ENCODE results near the gene ARL13B.
"Not testable (repeated sequence)": the region's sequence is repeated elsewhere in the genome, so short reads cannot be mapped to it uniquely, and the experiment has no call there.

ARL13B gene

GRCh38 chr3:94044100-94044936 lies 64.4 kb downstream of the ARL13B start:
- ATAC-seq (replicated peaks; ENCODE audit: extremely low read depth, poor library complexity, severe bottlenecking); H3K4me3 Mint-ChIP-seq; H3K36me3 Mint-ChIP-seq (ENCODE audit: insufficient read depth); DNase-seq (ENCODE audit: low spot score in 2 of 2); H3K9me3 Mint-ChIP-seq; H3K4me1 Mint-ChIP-seq; H3K27me3 Mint-ChIP-seq: not testable (repeated sequence)
- H3K27ac Mint-ChIP-seq (ENCODE audit: low read depth) = peak overlapping the region; percentile 83

DNA sequence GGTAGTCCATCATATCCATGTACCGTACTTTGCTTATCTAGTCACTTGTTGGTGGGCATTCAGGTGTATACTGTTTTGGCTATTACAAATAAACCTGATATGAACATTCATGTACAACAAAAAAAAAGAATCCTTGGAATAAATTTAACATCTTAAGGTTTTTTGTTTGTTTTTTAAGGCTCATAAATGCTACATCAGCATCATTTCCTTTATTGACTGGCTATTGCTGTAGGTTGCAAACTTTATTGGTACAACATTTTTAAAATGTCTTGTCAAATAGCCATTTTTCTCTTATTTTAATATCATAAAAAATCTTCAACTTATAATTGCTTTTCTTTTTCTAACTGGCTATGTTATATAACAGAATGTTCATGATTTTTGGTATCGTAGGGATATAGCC lies 66.6 kb downstream of the ARL13B start:
- ATAC-seq (replicated peaks; ENCODE audit: extremely low read depth, poor library complexity, severe bottlenecking) (no peak), DNase-seq (ENCODE audit: low spot score in 2 of 2) (no peak)
- no peaks in the 10 kb centered on the region for H3K27me3 Mint-ChIP-seq
- peaks cover 8% of the 10 kb centered on the region for H3K36me3 Mint-ChIP-seq (ENCODE audit: insufficient read depth)
- H3K27ac Mint-ChIP-seq (ENCODE audit: low read depth) = no peak overlapping the region
- H3K9me3 Mint-ChIP-seq = no peaks in the 10 kb centered on the region
- no peaks in the 10 kb centered on the region for H3K4me1 Mint-ChIP-seq
- H3K4me3 Mint-ChIP-seq = no peak overlapping the region

GRCh38 chr3:94049267-94049666 lies 69.3 kb downstream of the ARL13B start:
- Mint-ChIP-seq H3K27me3 (no peaks in the 10 kb centered on the region), H3K36me3 (ENCODE audit: insufficient read depth) (no peaks in the 10 kb centered on the region), H3K9me3 (no peaks in the 10 kb centered on the region), H3K4me3 (no peak overlapping the region), H3K27ac (ENCODE audit: low read depth) (no peak overlapping the region), H3K4me1 (no peaks in the 10 kb centered on the region)
- DNase-seq (ENCODE audit: low spot score in 2 of 2) (no peak), ATAC-seq (replicated peaks; ENCODE audit: extremely low read depth, poor library complexity, severe bottlenecking) (no peak)

- DNase-seq (ENCODE audit: low spot score in 2 of 2) (no peak), ATAC-seq (replicated peaks; ENCODE audit: extremely low read depth, poor library complexity, severe bottlenecking) (no peak)
- Mint-ChIP-seq H3K9me3 (no peaks in the 10 kb centered on the region), H3K4me3 (no peak overlapping the region), H3K4me1 (no peaks in the 10 kb centered on the region), H3K36me3 (ENCODE audit: insufficient read depth) (no peaks in the 10 kb centered on the region), H3K27ac (ENCODE audit: low read depth) (no peak overlapping the region), H3K27me3 (no peaks in the 10 kb centered on the region)
Observed at GRCh38 chr3:94050546-94050945, 70.6 kb downstream of the ARL13B start.

GRCh38 chr3:94061297-94061696 lies 81.3 kb downstream of the ARL13B start:
- Mint-ChIP-seq H3K27me3 (no peaks in the 10 kb centered on the region), H3K9me3 (no peaks in the 10 kb centered on the region), H3K27ac (ENCODE audit: low read depth) (no peak overlapping the region), H3K4me3 (no peak overlapping the region), H3K4me1 (peaks cover 33% of the 10 kb centered on the region), H3K36me3 (ENCODE audit: insufficient read depth) (peaks cover 18% of the 10 kb centered on the region)
- DNase-seq (ENCODE audit: low spot score in 2 of 2) = no peak
- ATAC-seq (replicated peaks; ENCODE audit: extremely low read depth, poor library complexity, severe bottlenecking) = no peak

DNA sequence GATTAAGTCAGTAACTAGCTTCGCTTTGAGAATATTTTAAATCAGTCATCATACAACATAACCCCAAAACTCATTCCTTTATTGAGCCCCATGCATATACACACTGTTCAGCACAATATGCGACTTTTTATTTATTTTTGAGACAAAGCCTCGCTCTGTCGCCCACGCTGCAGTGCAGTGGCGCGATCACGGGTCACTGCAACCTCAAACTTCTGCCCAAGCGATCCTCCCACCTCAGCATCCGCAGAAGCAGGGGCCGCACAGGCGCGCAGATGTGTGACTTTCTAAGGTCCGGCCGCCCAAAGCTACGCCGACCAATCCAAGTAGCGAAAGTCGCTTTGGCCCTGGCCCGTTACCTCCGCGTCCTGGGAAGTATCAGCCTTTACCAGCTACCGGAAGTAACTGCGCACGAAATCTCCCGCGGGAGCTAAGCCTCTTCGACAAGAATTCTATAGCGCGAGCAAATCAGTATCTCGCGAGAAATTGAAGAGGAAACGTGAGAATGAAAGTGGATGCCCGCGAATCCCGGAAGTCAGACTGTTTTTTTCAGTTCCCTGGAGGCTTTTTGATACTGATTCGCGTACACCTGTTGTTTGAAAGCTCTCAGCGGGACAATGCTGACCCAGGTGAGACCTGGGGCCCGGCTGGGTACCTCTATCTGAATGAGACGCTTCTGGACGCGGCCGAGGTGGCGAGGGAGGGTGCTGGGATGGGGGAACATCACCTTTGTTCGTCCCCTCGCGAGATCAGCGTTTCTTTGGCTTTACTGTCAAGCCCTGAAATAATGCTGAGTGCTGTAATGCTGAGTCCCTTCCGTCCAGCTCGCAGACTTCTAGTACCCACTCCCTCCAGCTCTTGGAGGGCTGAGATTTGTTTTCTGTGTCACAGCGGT lies 82.8 kb downstream of the ARL13B start, which contains the start of the genes DHFR2 and NSUN3:
Gene DHFR2 (minus strand): TSS at position 404 of the 892 bp plus-strand sequence. CDS start 1,405 bp downstream, outside the sequence.
Gene NSUN3 (plus strand): TSS at position 549 of the 892 bp plus-strand sequence. CDS start 66 bp downstream, at position 615.
- DNase-seq (ENCODE audit: low spot score in 2 of 2) = peak; percentile 78 to 79
- Mint-ChIP-seq H3K27ac (ENCODE audit: low read depth) (peak within 1 kb of the TSS; percentile 99), H3K4me1 (peaks cover 44% of the 10 kb centered on the region), H3K27me3 (no peaks in the 10 kb centered on the region), H3K36me3 (ENCODE audit: insufficient read depth) (peaks cover 21% of the 10 kb centered on the region), H3K4me3 (peak within 1 kb of the TSS; percentile 96), H3K9me3 (no peaks in the 10 kb centered on the region)
- ATAC-seq (replicated peaks; ENCODE audit: extremely low read depth, poor library complexity, severe bottlenecking) = peak; percentile 86

DNA sequence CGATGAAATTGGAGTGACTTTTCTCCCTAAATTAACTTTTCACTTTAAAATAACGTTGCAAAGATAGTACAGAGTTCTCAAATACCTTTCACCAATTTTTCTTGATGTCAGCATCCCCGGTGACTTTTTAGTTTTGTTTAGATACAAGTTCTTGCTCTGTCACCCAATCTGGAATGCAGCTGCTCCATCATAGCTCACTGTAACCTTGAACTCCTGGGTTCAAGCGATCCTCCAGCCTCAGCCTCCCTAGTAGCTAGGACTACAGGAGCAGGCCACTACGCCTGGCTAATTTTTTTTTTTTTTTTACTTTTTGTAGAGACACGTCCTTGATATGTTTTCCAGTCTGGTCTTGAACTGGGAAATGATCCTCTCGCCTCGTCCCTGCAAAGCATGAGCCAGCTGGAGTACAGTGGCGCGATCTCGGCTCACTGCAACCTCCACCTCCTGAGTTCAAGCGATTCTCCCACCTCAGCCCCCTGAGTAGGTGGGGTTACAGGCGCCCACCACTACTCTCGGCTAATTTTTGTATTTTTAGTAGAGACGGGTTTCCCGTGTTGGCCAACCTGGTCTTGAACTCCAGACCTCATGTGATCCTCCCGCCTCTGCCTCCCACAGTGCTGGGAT lies 83.7 kb downstream of the ARL13B start:
- no peaks in the 10 kb centered on the region for H3K9me3 Mint-ChIP-seq
- peaks cover 48% of the 10 kb centered on the region for H3K4me1 Mint-ChIP-seq
- no peak for DNase-seq (ENCODE audit: low spot score in 2 of 2)
- no peaks in the 10 kb centered on the region for H3K27me3 Mint-ChIP-seq
- H3K36me3 Mint-ChIP-seq (ENCODE audit: insufficient read depth) = peaks cover 23% of the 10 kb centered on the region
- H3K27ac Mint-ChIP-seq (ENCODE audit: low read depth) = peak overlapping the region; percentile 99
- peak overlapping the region; percentile 96 for H3K4me3 Mint-ChIP-seq
- ATAC-seq (replicated peaks; ENCODE audit: extremely low read depth, poor library complexity, severe bottlenecking) = no peak

DNA sequence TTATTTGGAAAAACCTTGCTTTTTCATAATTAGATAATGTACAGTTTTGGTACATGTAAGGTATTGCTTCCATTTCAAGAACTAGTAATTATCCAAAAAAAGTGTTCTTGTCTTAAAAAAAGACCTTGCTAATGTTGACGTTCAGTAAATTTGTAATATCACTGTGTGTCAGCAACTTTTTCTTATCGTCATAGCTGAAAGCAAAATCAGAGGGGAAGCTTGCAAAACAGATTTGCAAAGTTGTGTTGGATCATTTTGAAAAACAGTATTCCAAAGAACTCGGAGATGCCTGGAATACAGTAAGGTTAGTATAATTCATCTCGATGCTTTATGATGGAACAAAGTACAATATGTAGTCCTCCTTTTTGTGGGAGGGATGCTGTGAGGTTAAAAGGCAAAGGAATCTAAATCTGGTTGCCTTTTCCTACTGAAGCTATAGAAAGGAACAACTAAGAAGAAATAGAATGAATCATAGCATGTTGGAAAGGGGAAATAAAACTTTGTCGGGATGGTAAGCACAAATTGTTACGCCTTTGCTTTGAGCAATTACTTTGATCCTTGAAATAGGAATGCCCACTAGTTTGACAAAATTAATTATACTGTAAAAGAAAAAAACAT lies 84.4 kb downstream of the ARL13B start:
- Mint-ChIP-seq H3K4me1 (peaks cover 54% of the 10 kb centered on the region), H3K27ac (ENCODE audit: low read depth) (peak overlapping the region; percentile 99), H3K9me3 (no peaks in the 10 kb centered on the region), H3K27me3 (no peaks in the 10 kb centered on the region), H3K36me3 (ENCODE audit: insufficient read depth) (peaks cover 20% of the 10 kb centered on the region), H3K4me3 (peak overlapping the region; percentile 96)
- DNase-seq (ENCODE audit: low spot score in 2 of 2) (no peak), ATAC-seq (replicated peaks; ENCODE audit: extremely low read depth, poor library complexity, severe bottlenecking) (no peak)

- H3K4me3 Mint-ChIP-seq = peak overlapping the region; percentile 16
- H3K27me3 Mint-ChIP-seq = no peaks in the 10 kb centered on the region
- peaks cover 56% of the 10 kb centered on the region for H3K4me1 Mint-ChIP-seq
- ATAC-seq (replicated peaks; ENCODE audit: extremely low read depth, poor library complexity, severe bottlenecking) = no peak
- H3K36me3 Mint-ChIP-seq (ENCODE audit: insufficient read depth) = peaks cover 17% of the 10 kb centered on the region
- H3K9me3 Mint-ChIP-seq = no peaks in the 10 kb centered on the region
- peak overlapping the region; percentile 4 for H3K27ac Mint-ChIP-seq (ENCODE audit: low read depth)
- no peak for DNase-seq (ENCODE audit: low spot score in 2 of 2)
Observed at GRCh38 chr3:94065122-94065521, 85.2 kb downstream of the ARL13B start.

- H3K27me3 Mint-ChIP-seq = no peaks in the 10 kb centered on the region
- H3K9me3 Mint-ChIP-seq = no peaks in the 10 kb centered on the region
- H3K27ac Mint-ChIP-seq (ENCODE audit: low read depth) = peak overlapping the region; percentile 40
- ATAC-seq (replicated peaks; ENCODE audit: extremely low read depth, poor library complexity, severe bottlenecking) = no peak
- H3K4me3 Mint-ChIP-seq = no peak overlapping the region
- peaks cover 19% of the 10 kb centered on the region for H3K36me3 Mint-ChIP-seq (ENCODE audit: insufficient read depth)
- peaks cover 56% of the 10 kb centered on the region for H3K4me1 Mint-ChIP-seq
- no peak for DNase-seq (ENCODE audit: low spot score in 2 of 2)
Observed at GRCh38 chr3:94065819-94066480, 86.0 kb downstream of the ARL13B start.

DNA sequence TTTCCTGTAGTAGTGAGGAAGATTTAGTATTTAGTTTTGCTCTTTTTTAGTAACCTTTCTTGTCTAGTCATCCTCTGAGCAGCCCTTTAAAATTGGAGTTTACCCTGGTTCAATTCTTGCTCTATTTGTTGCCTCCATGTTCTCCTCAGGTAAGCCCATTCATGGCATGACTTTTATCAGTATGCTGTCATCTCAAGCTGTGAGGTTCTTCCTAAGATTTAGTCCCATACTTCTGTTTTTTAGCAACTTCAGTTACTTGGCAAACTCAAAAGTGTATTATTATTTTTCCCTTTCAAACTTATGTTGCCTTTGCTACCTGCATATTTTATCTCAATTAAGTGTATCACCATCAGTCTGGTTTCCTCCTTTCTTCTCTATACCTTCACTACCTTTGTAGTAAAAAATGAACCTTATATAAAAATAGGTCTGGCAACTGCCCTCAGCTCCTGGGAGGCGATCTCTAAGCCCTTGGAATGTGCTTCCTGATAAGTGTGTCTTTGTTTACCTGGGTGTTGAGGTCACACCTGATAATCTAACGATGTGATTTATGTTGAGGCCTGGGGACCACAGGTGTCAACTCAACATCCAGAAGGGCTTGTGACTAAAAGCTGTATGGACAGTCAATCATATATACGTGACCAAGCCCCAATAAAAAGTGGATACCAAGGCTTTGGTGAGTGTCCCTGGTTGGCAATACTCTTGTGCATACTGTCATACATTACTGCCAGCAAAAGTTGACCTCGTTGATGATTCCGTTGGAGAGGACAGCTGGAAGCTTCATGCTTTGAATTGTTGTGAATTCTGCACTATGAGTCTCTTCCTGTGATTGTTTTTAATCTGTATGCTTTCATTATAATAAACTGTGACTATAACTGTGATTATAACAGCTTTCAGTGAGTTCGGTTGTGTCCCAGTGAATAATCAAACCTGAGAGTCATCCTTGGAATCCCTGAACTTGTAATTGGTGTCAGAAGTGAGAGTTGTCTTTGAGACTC lies 86.8 kb downstream of the ARL13B start:
- Mint-ChIP-seq H3K4me3 (no peak overlapping the region), H3K27ac (ENCODE audit: low read depth) (peak overlapping the region; percentile 40), H3K9me3 (no peaks in the 10 kb centered on the region), H3K36me3 (ENCODE audit: insufficient read depth) (peaks cover 19% of the 10 kb centered on the region), H3K4me1 (peaks cover 59% of the 10 kb centered on the region), H3K27me3 (no peaks in the 10 kb centered on the region)
- ATAC-seq (replicated peaks; ENCODE audit: extremely low read depth, poor library complexity, severe bottlenecking) (no peak), DNase-seq (ENCODE audit: low spot score in 2 of 2) (no peak)
